HFFc6 (cell line): ENCODE measurements around the gene SMYD3. TPM values are rescaled to one million over a fixed set of nuclear protein-coding genes. Genes with fewer than 3 reads are reported as not detected.

Experiments used
- DNase-seq: peaks from one replicate; pipeline ENCODE4 v3.0.0-alpha.2; 2018
- H3K27ac Mint-ChIP-seq: 2 replicates; pipeline ENCODE4 v1.8.0; 2020; ENCODE audit warnings: mild to moderate bottlenecking, mixed read lengths
- H3K27me3 Mint-ChIP-seq: 2 replicates; pipeline ENCODE4 v1.8.0; 2021; ENCODE audit warnings: mild to moderate bottlenecking, moderate library complexity, mixed read lengths; ENCODE audit not compliant: insufficient read depth
- H3K36me3 Mint-ChIP-seq: 2 replicates; pipeline ENCODE4 v1.8.0; 2021; ENCODE audit warnings: low read depth, mixed read lengths
- H3K4me1 Mint-ChIP-seq: 2 replicates; pipeline ENCODE4 v1.8.0; 2020; ENCODE audit warnings: low read depth, mixed read lengths
- H3K4me3 Mint-ChIP-seq: 2 replicates; pipeline ENCODE4 v1.8.0; 2020; ENCODE audit warnings: mild to moderate bottlenecking, moderate library complexity, mixed read lengths
- H3K9me3 Mint-ChIP-seq: 2 replicates; pipeline ENCODE4 v1.8.0; 2020; ENCODE audit warnings: mild to moderate bottlenecking, mixed read lengths
- total RNA-seq, 6 experiments: library from RNA; stranded (reverse); fragmentation: NEBNext Ultra II Directional; extraction: Animal tissue kit (Norgen Biotek cat#: 25700); gene quantifications; 2 replicates in 1 of 6; 3 replicates in 5 of 6; pipeline ENCODE4 v1.2.3, GENCODE V29; 2021
- TF ChIP-seq, protein P1 (sequence below): fragments of 200-600 bp; sonication (generic); IDR thresholded peaks from 2 replicates; pipeline ENCODE4 v1.5.0; 2021; ENCODE audit warnings: antibody characterized with exemption, mild to moderate bottlenecking

The SMYD3 gene
- total RNA-seq, 6 experiments from 2014 or later, result 28.4 to 37.9 (median 31.2) TPM

DNA sequence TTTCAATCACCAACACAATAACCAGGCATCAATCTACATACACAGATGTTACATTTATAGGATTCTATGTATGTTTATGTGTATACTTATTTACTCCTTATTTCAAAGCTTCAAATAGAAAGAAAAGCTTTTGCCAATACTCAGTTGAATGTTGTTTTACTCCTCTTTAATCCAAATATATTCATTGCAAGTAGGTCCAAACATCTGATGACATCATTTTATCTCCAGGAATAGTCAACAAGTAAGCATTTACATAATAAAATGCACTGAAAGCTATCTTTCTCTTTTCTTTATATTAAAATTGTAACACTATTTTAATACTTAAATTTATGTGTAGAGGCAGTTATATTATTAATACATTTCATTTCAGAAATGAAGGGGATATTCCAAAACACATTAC is 380.5 kb downstream of the SMYD3 start:
- no peak for DNase-seq
- TF ChIP-seq, protein P1, sequence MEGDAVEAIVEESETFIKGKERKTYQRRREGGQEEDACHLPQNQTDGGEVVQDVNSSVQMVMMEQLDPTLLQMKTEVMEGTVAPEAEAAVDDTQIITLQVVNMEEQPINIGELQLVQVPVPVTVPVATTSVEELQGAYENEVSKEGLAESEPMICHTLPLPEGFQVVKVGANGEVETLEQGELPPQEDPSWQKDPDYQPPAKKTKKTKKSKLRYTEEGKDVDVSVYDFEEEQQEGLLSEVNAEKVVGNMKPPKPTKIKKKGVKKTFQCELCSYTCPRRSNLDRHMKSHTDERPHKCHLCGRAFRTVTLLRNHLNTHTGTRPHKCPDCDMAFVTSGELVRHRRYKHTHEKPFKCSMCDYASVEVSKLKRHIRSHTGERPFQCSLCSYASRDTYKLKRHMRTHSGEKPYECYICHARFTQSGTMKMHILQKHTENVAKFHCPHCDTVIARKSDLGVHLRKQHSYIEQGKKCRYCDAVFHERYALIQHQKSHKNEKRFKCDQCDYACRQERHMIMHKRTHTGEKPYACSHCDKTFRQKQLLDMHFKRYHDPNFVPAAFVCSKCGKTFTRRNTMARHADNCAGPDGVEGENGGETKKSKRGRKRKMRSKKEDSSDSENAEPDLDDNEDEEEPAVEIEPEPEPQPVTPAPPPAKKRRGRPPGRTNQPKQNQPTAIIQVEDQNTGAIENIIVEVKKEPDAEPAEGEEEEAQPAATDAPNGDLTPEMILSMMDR, result no peak
- Mint-ChIP-seq H3K27ac (no peak overlapping the region), H3K4me3 (no peak overlapping the region), H3K27me3 (no peaks in the 10 kb centered on the region), H3K36me3 (no peaks in the 10 kb centered on the region), H3K4me1 (peaks cover 14% of the 10 kb centered on the region), H3K9me3 (no peaks in the 10 kb centered on the region)

DNA sequence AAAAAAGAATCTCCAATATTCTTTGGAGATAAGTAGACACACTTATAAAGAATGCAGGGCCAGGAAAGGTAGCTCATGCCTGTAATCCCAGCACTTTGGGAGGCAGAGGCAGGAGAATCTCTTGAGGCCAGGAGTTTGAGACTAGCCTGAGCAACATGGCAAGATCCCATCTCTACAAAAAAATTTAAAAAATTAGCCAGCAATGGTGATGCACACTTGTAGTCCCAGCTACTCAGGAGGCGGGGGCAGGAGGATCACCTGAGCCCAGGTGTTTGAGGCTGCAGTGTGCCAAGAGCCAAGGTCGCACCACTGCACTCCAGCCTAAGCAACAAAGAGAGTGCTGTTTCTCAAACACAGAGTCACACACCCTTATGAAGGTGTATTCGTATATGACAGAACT is 385.0 kb downstream of the SMYD3 start:
- TF ChIP-seq, protein P1, result no peak
- no peaks in the 10 kb centered on the region for H3K27me3 Mint-ChIP-seq
- no peak overlapping the region for H3K27ac Mint-ChIP-seq
- H3K4me1 Mint-ChIP-seq, result peaks cover 22% of the 10 kb centered on the region
- H3K36me3 Mint-ChIP-seq, result no peaks in the 10 kb centered on the region
- DNase-seq, result no peak
- no peaks in the 10 kb centered on the region for H3K9me3 Mint-ChIP-seq
- H3K4me3 Mint-ChIP-seq, result no peak overlapping the region

DNA sequence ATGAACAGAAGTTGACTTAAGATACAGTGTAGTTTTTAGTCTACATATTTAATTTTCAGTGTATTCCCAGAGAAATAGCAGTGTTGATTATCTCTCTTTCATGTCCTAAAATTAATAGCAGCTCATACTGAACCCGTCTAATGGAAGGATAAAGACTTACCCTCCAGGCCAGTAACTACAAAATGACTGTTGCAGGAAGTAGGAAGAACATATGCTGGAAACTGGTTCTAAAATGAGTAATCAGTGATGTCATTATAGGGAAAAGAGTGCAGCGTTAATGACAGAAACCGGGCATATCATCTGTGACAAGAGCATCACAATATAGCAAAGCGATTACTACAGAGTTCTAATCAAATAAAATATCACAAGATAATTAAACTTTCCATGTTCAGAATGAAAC is 385.5 kb downstream of the SMYD3 start:
- no peak overlapping the region for H3K4me3 Mint-ChIP-seq
- H3K27me3 Mint-ChIP-seq, result no peaks in the 10 kb centered on the region
- no peaks in the 10 kb centered on the region for H3K36me3 Mint-ChIP-seq
- peaks cover 22% of the 10 kb centered on the region for H3K4me1 Mint-ChIP-seq
- H3K27ac Mint-ChIP-seq, result no peak overlapping the region; the same call in 1 of the 2 replicates
- peak; percentile 32 for DNase-seq
- TF ChIP-seq, protein P1, result no peak
- H3K9me3 Mint-ChIP-seq, result no peaks in the 10 kb centered on the region

DNA sequence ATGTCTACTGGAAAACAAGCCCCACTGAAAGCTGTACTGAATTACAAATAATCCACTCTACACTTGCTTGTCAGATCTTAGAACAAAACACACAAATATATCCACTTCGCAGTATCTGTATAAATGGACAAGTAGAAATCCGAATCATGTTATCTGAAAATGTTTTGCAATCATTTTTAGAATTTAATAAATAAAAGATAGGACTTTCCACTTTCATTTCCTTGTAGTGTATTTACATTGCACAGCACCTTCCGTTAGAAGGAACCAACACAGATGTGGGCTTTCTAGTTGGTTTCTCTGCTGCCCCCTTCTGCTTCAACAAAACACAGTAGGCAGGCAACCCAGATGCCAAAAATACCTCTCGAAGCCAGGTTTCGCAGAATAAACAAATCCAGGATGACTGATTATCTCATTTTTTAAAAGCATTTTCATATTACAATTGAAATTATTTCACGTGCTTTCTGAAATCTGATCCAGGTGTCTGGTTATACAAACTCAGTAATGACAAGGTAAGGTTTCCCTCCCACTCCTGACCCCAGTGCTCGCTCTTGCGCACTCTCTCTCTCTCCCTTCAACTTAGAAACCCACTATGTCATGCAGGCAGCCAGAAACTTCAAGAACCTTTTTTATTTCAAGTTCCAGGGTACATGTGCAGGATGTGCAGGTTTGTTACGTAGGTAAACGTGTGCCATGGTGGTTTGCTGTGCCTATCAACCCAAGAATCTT is 389.9 kb downstream of the SMYD3 start:
- H3K27me3 Mint-ChIP-seq, result no peaks in the 10 kb centered on the region
- peak; percentile 6 for DNase-seq
- H3K4me3 Mint-ChIP-seq, result no peak overlapping the region
- H3K4me1 Mint-ChIP-seq, result peaks cover 24% of the 10 kb centered on the region
- no peaks in the 10 kb centered on the region for H3K9me3 Mint-ChIP-seq
- no peaks in the 10 kb centered on the region for H3K36me3 Mint-ChIP-seq
- TF ChIP-seq, protein P1, result peak; percentile 65
- no peak overlapping the region for H3K27ac Mint-ChIP-seq

DNA sequence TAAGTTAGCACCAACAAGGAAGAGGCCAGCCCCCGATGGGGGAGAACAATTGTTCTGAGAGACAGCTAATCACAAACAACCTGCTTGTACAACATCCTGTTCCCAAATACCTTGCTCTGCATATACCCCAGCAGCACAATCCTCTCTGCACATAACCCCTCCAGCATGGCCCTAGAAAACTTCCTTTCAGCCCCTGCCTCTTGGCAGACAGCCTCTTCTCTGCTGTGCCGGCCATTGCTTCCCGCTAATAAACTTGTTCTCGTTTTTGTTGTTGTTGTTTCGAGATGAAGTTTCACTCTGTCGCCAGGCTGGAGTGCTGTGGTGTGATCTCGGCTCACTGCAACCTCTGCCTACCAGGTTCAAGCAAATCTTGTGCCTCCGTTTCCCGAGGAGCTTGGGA is 392.7 kb downstream of the SMYD3 start:
- no peak overlapping the region for H3K4me3 Mint-ChIP-seq
- no peak overlapping the region for H3K27ac Mint-ChIP-seq
- H3K27me3 Mint-ChIP-seq, result no peaks in the 10 kb centered on the region
- no peak for DNase-seq
- TF ChIP-seq, protein P1, result no peak
- 0 out of 2 replicates have a peak, but pooled peaks cover 4% of the 10 kb centered on the region for H3K36me3 Mint-ChIP-seq
- H3K9me3 Mint-ChIP-seq, result no peaks in the 10 kb centered on the region
- H3K4me1 Mint-ChIP-seq, result peaks cover 19% of the 10 kb centered on the region; the same call in 1 of the 2 replicates
